Muscle of leg (tissue), 16 donors: ENCODE measurements around the gene MTRR. TPM values are rescaled to one million over a fixed set of nuclear protein-coding genes. Genes with fewer than 3 reads are reported as not detected.

Experiments
- DNase-seq: peaks from one replicate; pipeline ENCODE4 v3.0.0; 2013
- H3K27ac ChIP-seq: one replicate; pipeline ENCODE4 v1.5.1; 2013; ENCODE audit warnings: mild to moderate bottlenecking, low read length, control low read depth
- H3K27me3 ChIP-seq: one replicate; pipeline ENCODE4 v1.6.1; 2013; ENCODE audit warnings: low read length; ENCODE audit not compliant: control insufficient read depth, insufficient read depth
- H3K36me3 ChIP-seq: one replicate; pipeline ENCODE4 v1.6.1; 2013; ENCODE audit warnings: low read length; ENCODE audit not compliant: control insufficient read depth, insufficient read depth
- H3K4me1 ChIP-seq: one replicate; pipeline ENCODE4 v1.6.1; 2013; ENCODE audit warnings: low read length; ENCODE audit not compliant: control insufficient read depth, insufficient read depth
- H3K4me3 ChIP-seq: one replicate; pipeline ENCODE4 v1.5.1; 2013; ENCODE audit warnings: low read length, control low read depth
- H3K9me3 ChIP-seq: replicated peaks from 2 replicates; pipeline ENCODE4 v1.6.1; 2013; ENCODE audit warnings: low read depth, low read length; ENCODE audit not compliant: control insufficient read depth
- WGBS: methylation state at CpG from one replicate; pipeline ENCODE4 v1.1.5; 2013; ENCODE audit warnings: missing lambda C conversion rate; ENCODE audit not compliant: insufficient coverage; 5-methylcytosine and 5-hydroxymethylcytosine counted together
- long read RNA-seq, 11 donors: transcript quantifications; one replicate each; lab custom pipeline, GENCODE V29; 2026
- polyA plus RNA-seq, 8 donors: library from polyadenylated mRNA; unstranded; fragments of 120-200 nt; gene quantifications; one replicate each; pipeline versions ENCODE4 v1.2.1 to v1.2.3, GENCODE V29; 2013; ENCODE audit warnings: inconsistent platforms in 1 of 8, low replicate concordance in 1 of 8; ENCODE audit not compliant: insufficient read length in 8 of 8, insufficient read depth in 1 of 8
- total RNA-seq: library from RNA; stranded (reverse); fragments of 120-200 nt; gene quantifications from one replicate; pipeline ENCODE4 v1.2.4, GENCODE V29; 2013

Gene MTRR
- 20.3 TPM for total RNA-seq
- polyA plus RNA-seq, result 10 to 100 TPM; 19.7 to 27.0 (median 25.8) TPM
- long read RNA-seq, donor 1, partial matches to known transcripts, result 0 of 1 reads
- long read RNA-seq, donor 1, other reads (novel, unspliced or antisense), result 0 of 1 reads
- long read RNA-seq, donor 2, result 0 reads
- long read RNA-seq, donor 3, partial matches to known transcripts, result 0 of 1 reads
- long read RNA-seq, donor 3, other reads (novel, unspliced or antisense), result 0 of 1 reads
- long read RNA-seq, donor 4, result 0 reads
- long read RNA-seq, donor 5, partial matches to known transcripts, result 0 of 1 reads
- long read RNA-seq, donor 5, other reads (novel, unspliced or antisense), result 0 of 1 reads
- long read RNA-seq, donor 6, partial matches to known transcripts, result 0 of 1 reads
- long read RNA-seq, donor 6, other reads (novel, unspliced or antisense), result 0 of 1 reads
- long read RNA-seq, donor 7, partial matches to known transcripts, result 0 of 2 reads
- long read RNA-seq, donor 7, other reads (novel, unspliced or antisense), result 0 of 2 reads
- long read RNA-seq, donor 8, result 0 reads
- long read RNA-seq, donor 9, result 0 reads
- long read RNA-seq, donor 10, partial matches to known transcripts, result 0 of 5 reads
- long read RNA-seq, donor 10, other reads (novel, unspliced or antisense), result 0 of 5 reads
- long read RNA-seq, donor 11, partial matches to known transcripts, result 0 of 2 reads
- long read RNA-seq, donor 11, other reads (novel, unspliced or antisense), result 0 of 2 reads

DNA sequence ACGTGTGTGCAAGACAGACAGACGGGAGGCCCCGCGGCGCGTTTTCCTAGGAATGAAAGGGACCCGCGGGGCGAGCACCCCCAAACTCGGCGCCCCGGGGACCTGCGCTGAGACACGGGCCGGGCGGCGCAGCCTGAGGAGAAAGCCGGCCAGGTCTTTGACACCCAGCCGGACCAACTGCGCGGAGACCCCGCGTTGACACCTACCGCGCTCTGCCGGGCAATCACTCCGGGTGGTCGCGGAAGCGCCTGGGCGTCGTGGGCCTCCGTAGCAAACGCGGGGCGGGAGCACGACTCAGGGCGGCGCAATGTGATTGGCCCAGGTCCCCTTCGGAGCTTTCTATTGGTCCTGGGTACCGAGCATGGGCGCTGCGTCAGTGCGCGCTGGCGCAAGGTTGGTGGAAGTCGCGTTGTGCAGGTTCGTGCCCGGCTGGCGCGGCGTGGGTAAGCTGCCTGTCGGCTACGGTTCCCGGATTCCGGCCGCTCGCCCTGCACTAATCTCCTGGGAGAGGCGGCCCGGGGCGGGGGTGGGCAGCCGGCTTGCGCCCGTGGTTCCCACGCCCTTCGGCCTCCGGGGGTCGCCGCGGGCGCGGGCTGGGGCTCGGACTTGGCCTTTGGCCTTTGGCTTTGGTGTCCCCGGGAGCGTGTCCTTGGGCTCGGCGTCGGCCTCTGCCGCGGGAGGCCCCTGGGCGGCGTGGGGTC, at the start of gene MTRR, which contains the start of gene FASTKD3:
Gene MTRR (plus strand): TSS at position 376 of the 701 bp plus-strand sequence. CDS start 1,647 bp downstream, outside the sequence.
Gene FASTKD3 (minus strand): TSS at position 259 of the 701 bp plus-strand sequence. CDS start 948 bp downstream, outside the sequence.
- Histone ChIP-seq H3K4me1 (peaks cover 2% of the 10 kb centered on the region), H3K36me3 (peaks cover 19% of the 10 kb centered on the region), H3K27ac (peak within 1 kb of the TSS; percentile 47), H3K27me3 (no peaks in the 10 kb centered on the region), H3K9me3 (no peaks in the 10 kb centered on the region), H3K4me3 (peak within 1 kb of the TSS; percentile 80)
- peak; percentile 97 for DNase-seq
- WGBS, result under 1% methylated on average over 83 of the region's 83 CpGs

DNA sequence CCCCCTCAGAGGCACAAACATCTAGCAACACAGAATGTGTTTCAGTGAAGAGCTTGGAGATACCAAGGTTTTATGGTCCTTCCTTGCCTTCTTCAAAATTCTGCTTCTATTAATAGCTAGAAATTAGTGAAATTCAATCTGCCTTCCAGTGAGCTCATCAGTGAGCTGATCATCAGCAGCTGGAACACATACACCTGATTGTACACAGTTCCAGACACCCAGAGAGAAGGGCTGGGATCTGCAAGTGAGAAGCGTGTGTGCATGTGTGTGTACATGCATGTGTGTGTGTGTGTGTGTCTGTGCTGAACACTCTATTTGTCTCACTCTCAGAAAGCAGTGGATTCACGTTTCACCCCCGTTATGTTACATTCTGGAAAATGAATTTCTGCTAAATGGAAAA, 46.5 kb upstream of the MTRR start:
- Histone ChIP-seq H3K9me3 (no peaks in the 10 kb centered on the region), H3K36me3 (no peaks in the 10 kb centered on the region), H3K27ac (no peak overlapping the region), H3K4me3 (no peak overlapping the region), H3K4me1 (no peaks in the 10 kb centered on the region), H3K27me3 (peaks cover 2% of the 10 kb centered on the region)
- DNase-seq, result no peak
- 80% methylated on average over 1 of the region's 3 CpGs for WGBS

DNA sequence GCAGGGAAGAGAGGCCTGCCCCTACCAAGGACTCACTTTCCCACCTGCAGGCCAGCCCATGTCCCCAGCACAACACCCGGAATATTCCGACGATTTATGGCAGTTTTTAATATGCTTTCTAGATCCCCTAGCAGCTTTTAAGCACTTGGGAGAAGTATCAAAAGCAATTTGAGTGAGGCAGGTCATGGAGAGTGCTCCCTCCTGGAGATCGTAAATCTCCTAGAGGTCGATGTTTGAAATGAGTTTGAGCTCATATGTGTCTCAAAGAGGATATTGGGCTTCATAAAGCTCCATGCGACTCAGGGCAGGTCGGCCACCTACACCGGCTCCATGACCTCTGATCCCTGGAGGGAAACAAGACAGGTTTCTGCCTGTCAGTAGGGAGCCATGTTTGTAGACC, 45.4 kb upstream of the MTRR start:
- 31% methylated on average over 3 of the region's 8 CpGs for WGBS
- Histone ChIP-seq H3K36me3 (no peaks in the 10 kb centered on the region), H3K4me1 (no peaks in the 10 kb centered on the region), H3K27ac (no peak overlapping the region), H3K27me3 (peaks cover 2% of the 10 kb centered on the region), H3K4me3 (no peak overlapping the region), H3K9me3 (no peaks in the 10 kb centered on the region)
- DNase-seq, result no peak

DNA sequence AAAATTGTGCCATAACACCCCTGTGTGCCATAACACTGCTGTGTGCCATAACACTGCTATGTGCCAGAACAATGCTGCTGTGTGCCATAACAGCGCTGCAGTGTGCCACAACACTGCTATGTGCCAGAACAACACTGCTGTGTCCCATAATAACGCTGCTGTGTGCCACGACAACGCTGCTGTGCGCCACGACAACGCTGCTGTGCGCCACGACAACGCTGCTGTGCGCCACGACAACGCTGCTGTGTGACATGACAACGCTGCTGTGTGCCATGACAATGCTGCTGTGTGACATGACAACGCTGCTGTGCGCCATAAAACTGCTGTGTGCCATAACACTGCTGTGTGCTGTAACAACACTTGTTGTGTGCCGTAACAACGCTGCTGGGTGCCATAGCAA, 44.0 kb upstream of the MTRR start:
- WGBS, result 94% methylated on average over 18 of the region's 18 CpGs
- H3K27me3 ChIP-seq, result peaks cover 5% of the 10 kb centered on the region

DNA sequence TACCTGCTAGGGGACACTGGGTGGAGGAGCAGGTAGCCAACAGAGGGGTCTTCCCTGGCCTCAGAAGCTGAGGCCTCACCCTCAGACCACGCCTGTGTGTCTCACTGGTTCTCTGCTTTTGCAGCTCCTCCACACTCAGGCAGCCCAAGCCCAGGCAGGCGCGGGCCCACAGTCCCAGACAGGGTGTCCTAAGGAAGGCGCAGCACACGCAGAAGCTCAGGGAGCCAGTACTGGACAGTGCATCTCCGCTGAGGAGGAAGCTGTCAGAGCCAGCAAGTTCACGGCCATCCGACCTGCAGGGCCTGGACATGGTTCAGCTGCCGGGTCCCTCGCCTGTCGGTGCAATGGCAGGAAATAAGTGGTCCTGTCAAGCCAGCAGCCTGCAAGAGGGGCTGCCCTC, 43.3 kb upstream of the MTRR start:
- Histone ChIP-seq H3K36me3 (no peaks in the 10 kb centered on the region), H3K27me3 (peaks cover 5% of the 10 kb centered on the region), H3K9me3 (no peaks in the 10 kb centered on the region), H3K4me3 (no peak overlapping the region), H3K4me1 (no peaks in the 10 kb centered on the region), H3K27ac (no peak overlapping the region)
- WGBS, result 89% methylated on average over 11 of the region's 11 CpGs
- no peak for DNase-seq

More for the DNA sequence above, 44.0 kb upstream of the MTRR start:
- no peaks in the 10 kb centered on the region for H3K4me1 ChIP-seq
- no peaks in the 10 kb centered on the region for H3K9me3 ChIP-seq
- no peak for DNase-seq
- H3K36me3 ChIP-seq, result no peaks in the 10 kb centered on the region
- H3K4me3 ChIP-seq, result no peak overlapping the region
- no peak overlapping the region for H3K27ac ChIP-seq

DNA sequence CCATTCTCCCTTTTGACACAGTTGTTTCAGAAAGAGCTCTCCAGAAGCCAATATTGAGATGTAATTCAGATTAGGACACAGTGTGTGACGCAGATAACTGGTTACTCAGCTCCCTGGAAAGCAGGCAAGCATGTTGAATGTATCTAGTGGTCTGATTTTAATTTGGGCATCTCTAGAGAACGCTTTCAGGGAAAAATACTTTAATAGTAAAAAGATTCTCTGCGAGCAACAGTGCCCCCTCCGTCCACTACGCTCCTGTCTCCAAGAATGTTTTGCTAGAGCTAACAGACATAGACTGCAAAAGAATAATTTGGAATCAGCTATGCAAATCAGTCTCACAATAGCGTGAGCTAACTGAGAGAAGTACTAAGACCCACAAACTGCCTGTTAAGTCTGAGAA, 41.3 kb upstream of the MTRR start:
- peaks cover 5% of the 10 kb centered on the region for H3K27me3 ChIP-seq
- H3K4me3 ChIP-seq, result no peak overlapping the region
- H3K9me3 ChIP-seq, result no peaks in the 10 kb centered on the region
- H3K27ac ChIP-seq, result no peak overlapping the region
- DNase-seq, result peak; percentile 84
- 48% methylated on average over 2 of the region's 6 CpGs for WGBS
- no peaks in the 10 kb centered on the region for H3K4me1 ChIP-seq
- no peaks in the 10 kb centered on the region for H3K36me3 ChIP-seq

DNA sequence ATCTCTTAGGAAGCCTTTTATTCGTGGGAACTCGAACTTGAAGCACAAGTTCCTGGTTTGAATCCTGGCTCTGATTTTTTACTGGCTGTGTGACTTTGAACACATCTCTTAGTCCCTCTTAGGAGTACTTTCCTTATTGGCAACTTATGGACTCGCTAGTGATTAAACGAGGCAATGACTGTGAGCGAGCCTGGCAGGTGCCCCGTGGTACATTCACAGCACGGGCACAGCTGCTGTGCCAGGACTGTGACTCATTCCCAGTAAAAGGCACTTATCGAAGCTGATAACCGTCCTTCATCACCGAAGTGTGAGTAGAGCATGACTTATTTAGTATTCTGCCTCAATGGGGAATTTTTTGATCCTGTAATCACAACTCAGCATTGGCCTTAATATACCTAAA, 40.7 kb upstream of the MTRR start:
- 75% methylated on average over 7 of the region's 10 CpGs for WGBS
- no peaks in the 10 kb centered on the region for H3K9me3 ChIP-seq
- DNase-seq, result no peak
- no peak overlapping the region for H3K4me3 ChIP-seq
- no peaks in the 10 kb centered on the region for H3K4me1 ChIP-seq
- H3K36me3 ChIP-seq, result no peaks in the 10 kb centered on the region
- H3K27ac ChIP-seq, result no peak overlapping the region
- H3K27me3 ChIP-seq, result peaks cover 5% of the 10 kb centered on the region

DNA sequence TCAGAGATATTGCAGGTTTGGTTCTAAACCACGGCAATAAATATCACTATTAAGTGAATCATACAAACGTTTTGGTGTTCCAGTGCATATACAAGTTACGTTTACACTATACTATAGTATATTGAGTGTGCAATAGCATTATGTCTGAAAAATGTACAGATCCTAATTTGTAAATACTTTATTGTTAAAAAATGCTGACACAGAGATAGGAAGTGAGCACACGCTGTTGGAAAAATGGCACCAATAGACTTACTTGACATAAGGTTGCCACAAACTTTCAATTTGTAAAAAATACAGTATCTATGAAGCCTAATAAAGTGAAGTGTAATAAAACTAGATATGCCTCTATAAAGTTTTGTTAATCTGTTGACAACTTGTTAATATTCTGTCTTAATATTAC, 34.0 kb upstream of the MTRR start:
- no peak overlapping the region for H3K4me3 ChIP-seq
- no peaks in the 10 kb centered on the region for H3K4me1 ChIP-seq
- no peaks in the 10 kb centered on the region for H3K27me3 ChIP-seq
- no peak overlapping the region for H3K27ac ChIP-seq
- no peaks in the 10 kb centered on the region for H3K9me3 ChIP-seq
- WGBS, result no CpG with 5 or more reads among the region's 4 CpGs
- no peak for DNase-seq
- no peaks in the 10 kb centered on the region for H3K36me3 ChIP-seq

DNA sequence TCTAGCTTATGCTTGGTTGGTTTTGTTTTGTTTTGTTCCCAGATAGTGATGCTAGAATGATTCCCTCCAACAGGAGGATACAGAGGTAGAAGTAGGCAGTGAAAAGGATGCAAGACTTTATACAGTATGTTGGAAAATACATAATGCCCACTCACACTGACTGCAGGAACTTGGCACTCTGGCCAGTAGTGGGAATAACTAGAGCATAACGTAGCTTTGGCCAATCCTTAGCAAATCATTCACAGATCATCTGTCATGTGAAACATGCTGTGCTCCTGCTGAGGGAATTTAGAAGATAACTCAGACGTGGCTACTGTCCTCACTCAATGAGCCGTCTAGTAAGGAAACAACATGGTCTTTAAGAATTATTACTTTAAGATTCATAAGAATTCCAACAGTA, 31.5 kb upstream of the MTRR start:
- no peaks in the 10 kb centered on the region for H3K4me1 ChIP-seq
- no peaks in the 10 kb centered on the region for H3K9me3 ChIP-seq
- no peak for DNase-seq
- no peaks in the 10 kb centered on the region for H3K27me3 ChIP-seq
- H3K4me3 ChIP-seq, result no peak overlapping the region
- no peak overlapping the region for H3K27ac ChIP-seq
- no peaks in the 10 kb centered on the region for H3K36me3 ChIP-seq
- no CpG with 5 or more reads among the region's 3 CpGs for WGBS

DNA sequence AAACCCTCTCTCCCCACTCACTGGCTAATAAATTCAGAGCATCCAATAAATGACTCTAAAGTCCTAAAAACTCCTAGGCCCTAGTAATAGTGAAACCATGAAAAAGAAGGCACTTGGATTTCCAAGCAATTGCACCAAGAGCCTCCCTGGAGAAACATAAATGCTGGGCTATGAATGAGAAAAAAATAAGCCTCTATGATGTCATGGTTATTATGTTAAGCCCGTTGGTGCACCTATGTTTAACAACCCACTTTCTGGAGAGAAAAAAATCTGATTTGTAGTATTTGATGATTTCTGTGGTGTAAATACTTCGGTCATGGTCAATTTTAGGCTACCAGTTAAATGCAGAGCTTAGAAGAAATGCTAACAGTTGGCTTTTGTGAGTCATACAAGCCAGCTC, 26.4 kb upstream of the MTRR start:
- Histone ChIP-seq H3K4me1 (no peaks in the 10 kb centered on the region), H3K27me3 (peaks cover 3% of the 10 kb centered on the region), H3K27ac (no peak overlapping the region), H3K9me3 (no peaks in the 10 kb centered on the region), H3K4me3 (no peak overlapping the region), H3K36me3 (no peaks in the 10 kb centered on the region)
- WGBS, result no CpG with 5 or more reads among the region's 2 CpGs
- DNase-seq, result no peak
